D721Med (cell line): ENCODE data around the gene UCHL1.

Experiments
- DNase-seq: peaks from one replicate; pipeline ENCODE4 v3.0.0; 2011; ENCODE audit warnings: low spot score; ENCODE audit not compliant: insufficient read length
- FAIRE-seq: peaks from 2 replicates; lab custom pipeline; 2011; peaks lifted over from hg19 to GRCh38; lab: Jason Lieb, UNC
- TF ChIP-seq, protein P1 (sequence below): IDR thresholded peaks from 2 replicates; pipeline ENCODE4 v1.5.1; 2012; ENCODE audit warnings: mild to moderate bottlenecking, control low read depth; ENCODE audit not compliant: insufficient read depth; ENCODE audit errors: missing control alignments

Gene UCHL1

DNA sequence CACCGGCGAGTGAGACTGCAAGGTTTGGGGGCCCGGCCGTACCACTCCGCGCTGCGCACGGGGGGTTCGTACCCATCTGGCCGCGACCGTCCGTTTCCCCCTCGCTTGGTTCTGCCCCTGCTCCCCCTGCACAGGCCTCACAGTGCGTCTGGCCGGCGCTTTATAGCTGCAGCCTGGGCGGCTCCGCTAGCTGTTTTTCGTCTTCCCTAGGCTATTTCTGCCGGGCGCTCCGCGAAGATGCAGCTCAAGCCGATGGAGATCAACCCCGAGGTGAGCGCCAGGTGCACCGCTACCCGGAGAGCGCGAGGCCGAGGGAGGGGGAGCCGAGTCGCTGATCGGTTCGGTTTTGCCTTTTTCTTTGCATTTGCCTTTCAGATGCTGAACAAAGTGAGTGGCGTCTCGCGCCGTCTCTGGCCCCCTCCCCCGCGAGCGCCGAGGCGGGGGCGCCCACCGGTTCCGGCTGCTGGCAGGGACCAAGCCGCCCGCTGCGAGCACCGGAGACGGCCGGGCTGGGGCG lies at the start of gene UCHL1:
Gene UCHL1 (plus strand): TSS at position 189 of the 517 bp plus-strand sequence. CDS start 49 bp downstream, at position 238.
- FAIRE-seq (no peak), DNase-seq (peak; percentile 47)
- TF ChIP-seq, protein P1, sequence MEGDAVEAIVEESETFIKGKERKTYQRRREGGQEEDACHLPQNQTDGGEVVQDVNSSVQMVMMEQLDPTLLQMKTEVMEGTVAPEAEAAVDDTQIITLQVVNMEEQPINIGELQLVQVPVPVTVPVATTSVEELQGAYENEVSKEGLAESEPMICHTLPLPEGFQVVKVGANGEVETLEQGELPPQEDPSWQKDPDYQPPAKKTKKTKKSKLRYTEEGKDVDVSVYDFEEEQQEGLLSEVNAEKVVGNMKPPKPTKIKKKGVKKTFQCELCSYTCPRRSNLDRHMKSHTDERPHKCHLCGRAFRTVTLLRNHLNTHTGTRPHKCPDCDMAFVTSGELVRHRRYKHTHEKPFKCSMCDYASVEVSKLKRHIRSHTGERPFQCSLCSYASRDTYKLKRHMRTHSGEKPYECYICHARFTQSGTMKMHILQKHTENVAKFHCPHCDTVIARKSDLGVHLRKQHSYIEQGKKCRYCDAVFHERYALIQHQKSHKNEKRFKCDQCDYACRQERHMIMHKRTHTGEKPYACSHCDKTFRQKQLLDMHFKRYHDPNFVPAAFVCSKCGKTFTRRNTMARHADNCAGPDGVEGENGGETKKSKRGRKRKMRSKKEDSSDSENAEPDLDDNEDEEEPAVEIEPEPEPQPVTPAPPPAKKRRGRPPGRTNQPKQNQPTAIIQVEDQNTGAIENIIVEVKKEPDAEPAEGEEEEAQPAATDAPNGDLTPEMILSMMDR = no peak

DNA sequence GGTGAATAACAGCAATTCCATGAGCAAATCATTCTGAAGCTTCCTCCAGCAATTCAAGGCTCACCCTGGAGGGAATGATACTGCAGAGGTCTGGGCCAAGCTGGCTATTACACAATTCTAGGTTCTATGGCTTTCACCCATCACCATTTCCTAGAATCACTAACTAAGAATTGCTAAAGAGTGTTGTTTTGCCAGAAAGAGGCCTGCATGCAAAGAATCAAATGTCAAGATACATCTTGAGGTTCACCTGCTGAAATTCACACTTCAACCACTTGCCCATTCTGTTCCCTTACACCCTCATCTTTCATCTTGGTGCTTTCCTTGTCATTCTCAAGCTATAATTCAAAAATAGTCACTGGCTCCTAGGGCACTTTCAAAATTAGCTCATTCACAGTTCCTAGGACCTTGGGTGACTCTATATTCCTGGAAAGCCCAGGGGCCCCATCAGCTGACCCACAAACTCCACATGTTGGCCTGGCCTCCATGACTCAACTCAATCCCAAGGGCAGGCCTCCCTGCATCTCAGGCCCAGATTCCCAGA lies 49.4 kb upstream of the UCHL1 start:
- FAIRE-seq = no peak
- DNase-seq = no peak
- TF ChIP-seq, protein P1 = no peak

DNA sequence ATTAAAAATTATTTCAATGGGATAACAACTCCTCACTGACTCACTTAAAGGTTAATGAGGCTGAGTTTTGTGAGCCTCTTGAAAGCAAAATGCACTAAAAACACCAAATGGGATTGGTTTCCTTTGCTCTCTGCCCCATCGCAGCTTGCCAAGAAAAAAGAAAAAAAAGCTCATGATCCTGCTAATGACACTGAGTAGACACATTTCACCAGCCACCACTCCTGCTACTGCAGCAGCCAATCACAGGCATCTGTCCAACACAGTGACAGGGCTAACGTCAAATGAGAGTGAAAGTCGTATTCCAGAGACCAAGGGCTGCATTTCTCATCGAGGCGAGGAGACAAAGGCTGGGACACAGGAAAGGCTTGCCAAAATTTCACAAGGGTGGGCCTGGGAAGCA lies 47.5 kb upstream of the UCHL1 start:
- DNase-seq = no peak
- TF ChIP-seq, protein P1 = no peak
- no peak for FAIRE-seq

DNA sequence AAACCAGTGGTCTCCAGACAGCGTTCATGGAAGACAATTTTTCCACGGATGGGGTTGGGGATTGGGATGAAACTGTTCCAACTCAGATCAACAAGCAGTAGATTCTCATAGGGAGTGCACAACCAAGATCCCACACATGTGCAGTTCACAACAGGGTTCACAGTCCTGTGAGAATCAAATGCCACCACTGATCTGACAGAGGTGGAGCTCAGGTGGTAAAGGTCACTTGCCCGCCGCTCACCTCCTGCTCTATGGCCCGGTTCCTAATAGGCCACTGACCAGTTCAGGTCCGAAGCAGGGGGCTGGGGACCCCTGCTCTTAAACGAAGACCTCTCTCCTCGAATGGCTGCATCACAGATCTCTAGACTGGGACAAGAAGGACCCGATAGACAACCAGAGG lies 46.8 kb upstream of the UCHL1 start:
- FAIRE-seq (no peak), DNase-seq (no peak)
- TF ChIP-seq, protein P1 = no peak

DNA sequence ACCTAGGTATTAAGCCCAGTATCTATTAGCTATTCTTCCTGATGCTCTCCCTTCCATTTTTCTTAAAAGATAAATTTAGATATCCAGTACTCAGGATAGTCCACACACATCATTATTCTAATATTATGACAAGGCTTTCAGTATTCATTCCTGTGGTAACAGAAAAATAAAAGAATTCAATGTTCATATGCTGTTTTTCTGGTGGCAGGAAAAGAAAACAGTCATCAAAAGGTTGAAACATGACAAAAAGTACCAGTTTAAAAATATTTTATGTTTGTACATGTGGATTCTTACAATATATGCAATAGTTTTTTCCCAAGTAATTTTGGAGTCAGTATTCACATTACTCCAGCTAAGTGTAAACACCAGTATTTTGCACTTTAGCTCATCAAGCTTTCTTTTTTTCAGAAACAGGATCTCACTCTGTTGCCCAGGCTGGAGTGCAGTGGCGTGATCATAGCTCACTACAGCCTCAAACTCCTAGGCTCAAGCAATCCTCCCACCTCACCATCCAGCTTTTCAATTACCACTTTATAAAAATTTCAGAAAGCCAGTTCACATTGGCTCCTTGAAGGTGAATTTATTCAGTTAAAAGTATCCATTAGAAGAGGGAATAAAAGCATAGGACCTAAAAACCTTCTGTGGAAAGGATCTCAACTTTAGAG lies 44.6 kb upstream of the UCHL1 start:
- TF ChIP-seq, protein P1 = no peak
- FAIRE-seq (no peak), DNase-seq (no peak)

DNA sequence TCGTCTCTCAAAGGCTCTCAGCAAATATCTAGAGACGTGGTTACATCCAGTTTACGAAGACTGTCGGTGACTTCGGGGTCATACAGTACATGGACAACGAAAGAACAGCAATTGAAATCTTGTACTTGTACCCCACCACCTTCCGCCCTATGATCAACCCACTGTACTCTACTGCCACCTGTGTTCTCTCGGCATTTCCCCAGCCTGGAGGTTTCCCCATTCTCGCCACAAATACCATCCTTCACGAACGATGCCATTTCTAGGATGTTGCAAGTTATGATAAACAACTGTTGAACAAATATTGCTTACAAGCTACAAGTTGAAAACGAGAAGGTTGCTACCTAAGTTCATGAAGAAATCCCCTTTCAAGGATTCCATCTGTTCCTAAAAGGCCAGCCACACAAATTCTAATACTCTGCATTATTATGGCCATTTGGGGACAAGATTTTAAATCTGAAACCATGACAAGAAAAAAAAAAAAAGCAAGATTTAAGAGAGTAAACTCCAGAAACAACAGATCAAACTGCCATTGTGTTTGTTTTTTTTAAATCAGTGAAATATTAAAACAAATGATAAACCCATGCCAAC lies 44.0 kb upstream of the UCHL1 start:
- TF ChIP-seq, protein P1 = peak; percentile 52

DNA sequence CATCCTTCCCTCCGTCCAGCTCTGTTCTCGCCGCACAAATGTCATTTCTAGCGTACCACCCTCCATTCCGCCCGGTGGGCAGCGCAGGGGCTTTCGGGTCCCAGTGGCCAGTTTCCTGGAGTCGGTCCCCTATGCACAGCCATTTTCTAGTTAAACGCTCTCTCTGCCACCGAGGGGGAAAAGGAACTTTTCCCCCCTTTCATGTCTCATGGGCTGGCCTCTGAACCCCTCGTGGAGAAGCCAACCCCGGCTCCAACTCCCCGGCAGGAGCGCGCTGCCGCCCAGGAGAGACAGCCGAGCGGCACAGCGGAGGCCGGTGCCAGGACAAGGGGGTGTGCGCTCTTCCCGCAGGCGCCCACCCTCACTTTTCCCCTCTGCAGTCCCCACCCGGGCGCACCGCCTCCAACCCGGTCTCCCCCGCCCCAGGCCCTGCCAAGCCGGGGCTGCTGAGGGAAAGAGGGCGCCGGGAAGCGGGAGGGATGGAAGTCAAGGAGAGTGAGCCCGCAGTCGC lies 43.0 kb upstream of the UCHL1 start:
- DNase-seq (no peak), FAIRE-seq (no peak)
- TF ChIP-seq, protein P1 = no peak

More for the DNA sequence above, 44.0 kb upstream of the UCHL1 start:
- DNase-seq = no peak
- FAIRE-seq = no peak
